DMS79 treated with DMSO at 0.1 percent for 48 hours (cell line): ENCODE results near the gene CTSW.
A peak's percentile ranks its signal among the peaks of the same experiment; 100 is the strongest.

Experiments used
- DNase-seq: peaks from one replicate; lab custom pipeline; 2025; lab: John Stamatoyannopoulos, UW

Gene CTSW

GRCh38 chr11:65867284-65868071 lies 12.2 kb upstream of the CTSW start:
- DNase-seq, result no peak

GRCh38 chr11:65868076-65868667 lies 11.5 kb upstream of the CTSW start:
- DNase-seq, result no peak

- DNase-seq, result no peak
Measured at GRCh38 chr11:65868907-65869306, 10.7 kb upstream of the CTSW start.

GRCh38 chr11:65869643-65870306 lies 9.9 kb upstream of the CTSW start:
- no peak for DNase-seq

- no peak for DNase-seq
Measured at GRCh38 chr11:65870307-65870658, 9.4 kb upstream of the CTSW start.

GRCh38 chr11:65870706-65871681 lies 8.6 kb upstream of the CTSW start:
- DNase-seq, result no peak

GRCh38 chr11:65871811-65872548 lies 7.7 kb upstream of the CTSW start:
- no peak for DNase-seq

GRCh38 chr11:65872586-65873317 lies 6.9 kb upstream of the CTSW start, which contains the start of gene EFEMP2:
TSS of gene EFEMP2 (minus strand) at chr11:65872800. CDS start at chr11:65872354, 446 bp downstream.
- no peak for DNase-seq

- DNase-seq, result no peak
Measured at GRCh38 chr11:65873318-65874156, 6.1 kb upstream of the CTSW start.

GRCh38 chr11:65880027-65880426 lies 390 bp downstream of the CTSW start:
- DNase-seq, result no peak

GRCh38 chr11:65880844-65881421 lies 1.3 kb downstream of the CTSW start:
- no peak for DNase-seq

- DNase-seq, result no peak
Measured at GRCh38 chr11:65882120-65883057, 2.8 kb downstream of the CTSW start.

- no peak for DNase-seq
Measured at GRCh38 chr11:65883058-65883761, 3.6 kb downstream of the CTSW start.

- DNase-seq, result no peak
Measured at GRCh38 chr11:65883786-65884715, 4.4 kb downstream of the CTSW start.

- DNase-seq, result peak; percentile 48
Measured at GRCh38 chr11:65884716-65885092, 5.1 kb downstream of the CTSW start.

- DNase-seq, result no peak
Measured at GRCh38 chr11:65885231-65885630, 5.6 kb downstream of the CTSW start.
